ENCODE data around the gene PTH2. TPM values are rescaled to one million over a fixed set of nuclear protein-coding genes. Genes with fewer than 3 reads are reported as not detected.

PTH2 gene
- total RNA-seq, 1 experiment from 2014 or later: 1.0 TPM

DNA sequence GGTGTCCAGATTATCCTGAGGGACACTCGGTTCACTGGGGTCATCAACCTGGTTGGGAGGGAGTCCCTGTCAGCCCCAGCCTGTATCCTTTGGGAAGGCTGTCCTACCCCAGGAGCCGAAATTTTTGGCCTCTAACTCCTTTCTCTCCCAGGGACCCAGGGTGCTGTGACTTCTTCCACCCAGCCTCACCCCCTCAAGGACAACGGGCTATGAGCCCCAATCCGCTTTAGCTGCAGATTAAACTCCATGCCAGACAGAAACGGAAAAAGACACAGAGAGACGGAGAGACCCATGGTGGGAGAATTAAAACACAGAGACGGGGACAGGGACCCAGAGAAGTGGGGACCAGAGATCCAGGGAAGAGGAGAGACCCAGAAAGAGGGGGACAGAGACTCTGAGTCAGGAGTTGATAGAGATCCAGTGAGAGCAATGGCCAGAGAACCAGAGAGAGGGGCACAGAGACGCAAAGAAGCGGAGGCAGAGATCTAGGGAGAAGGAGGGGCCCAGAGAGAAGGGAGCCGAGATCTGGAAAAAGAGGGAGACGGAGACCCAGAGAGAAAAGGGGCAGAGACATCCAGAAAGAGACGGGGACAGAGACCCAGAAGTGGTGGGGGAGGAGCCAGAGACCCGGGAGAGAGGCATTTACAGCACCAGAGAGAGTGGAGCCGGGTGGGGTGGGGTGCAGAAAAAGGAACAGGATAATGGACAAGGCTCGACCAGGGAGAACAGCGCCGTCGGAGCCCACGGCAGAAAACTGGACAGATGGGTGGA, 17.4 kb upstream of the PTH2 start:
- DNase-seq (ENCODE audit: low spot score): no peak
- CTCF ChIA-PET: interaction anchor here (0.6 to 2.8 kb wide), 8 partner anchors 11 to 1673 kb away, joined by 4 to 34 read pairs (median 10); partner anchors contain the start of genes ALDH16A1, GFY and PIH1D1

DNA sequence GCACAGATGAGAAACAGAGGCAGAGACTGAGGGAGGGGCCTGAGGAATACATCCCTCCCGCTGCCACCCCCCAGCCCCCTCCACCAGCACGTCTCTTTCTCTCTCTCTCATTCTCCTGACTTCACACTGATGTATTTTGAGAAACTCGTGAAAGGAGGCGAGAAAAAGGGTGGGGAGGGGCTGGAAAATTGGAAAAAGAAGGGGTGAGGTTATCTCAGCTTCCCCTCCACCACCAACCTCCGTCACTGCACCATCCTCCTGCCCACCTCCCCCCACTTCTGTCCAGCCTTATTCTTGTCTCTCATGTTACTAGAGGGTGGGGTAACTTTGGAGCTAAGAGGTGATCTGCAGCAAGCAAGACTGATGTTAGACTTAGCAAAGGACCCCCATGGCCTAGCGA, 16.6 kb upstream of the PTH2 start:
- Mint-ChIP-seq H3K4me3 (no peak overlapping the region), H3K9me3 (peaks cover 7% of the 10 kb centered on the region), H3K27me3 (ENCODE audit: low read depth) (peaks cover 76% of the 10 kb centered on the region), H3K4me1 (peaks cover 36% of the 10 kb centered on the region), H3K36me3 (no peaks in the 10 kb centered on the region), H3K27ac (no peak overlapping the region)
- no peak for ATAC-seq
- TF ChIP-seq ZNF512 (CRISPR knock-in tag; IDR thresholded peaks at IDR 0.05; ENCODE audit: borderline replicate concordance) (no peak), ZNF219 (CRISPR knock-in tag; IDR thresholded peaks at IDR 0.05; ENCODE audit: borderline replicate concordance) (no peak), ERG (CRISPR knock-in tag; IDR thresholded peaks at IDR 0.05) (no peak), EMX1 (CRISPR knock-in tag; IDR thresholded peaks at IDR 0.05) (no peak), PRRX2 (CRISPR knock-in tag; IDR thresholded peaks at IDR 0.05) (no peak), STAT6 (CRISPR knock-in tag; conservative IDR thresholded peaks at IDR 0.05; ENCODE audit: low read depth) (no peak), ZNF232 (CRISPR knock-in tag; IDR thresholded peaks at IDR 0.05) (no peak), TEAD4 (CRISPR knock-in tag; IDR thresholded peaks at IDR 0.05) (no peak), ZNF138 (CRISPR knock-in tag; conservative IDR thresholded peaks at IDR 0.05) (no peak), FOXJ3 (CRISPR knock-in tag; IDR thresholded peaks at IDR 0.05; ENCODE audit: borderline replicate concordance) (no peak), CREM (CRISPR knock-in tag; IDR thresholded peaks at IDR 0.05) (no peak), MXD4 (CRISPR knock-in tag; IDR thresholded peaks at IDR 0.05; ENCODE audit: borderline replicate concordance) (no peak)
- TF ChIP-seq, protein P1, sequence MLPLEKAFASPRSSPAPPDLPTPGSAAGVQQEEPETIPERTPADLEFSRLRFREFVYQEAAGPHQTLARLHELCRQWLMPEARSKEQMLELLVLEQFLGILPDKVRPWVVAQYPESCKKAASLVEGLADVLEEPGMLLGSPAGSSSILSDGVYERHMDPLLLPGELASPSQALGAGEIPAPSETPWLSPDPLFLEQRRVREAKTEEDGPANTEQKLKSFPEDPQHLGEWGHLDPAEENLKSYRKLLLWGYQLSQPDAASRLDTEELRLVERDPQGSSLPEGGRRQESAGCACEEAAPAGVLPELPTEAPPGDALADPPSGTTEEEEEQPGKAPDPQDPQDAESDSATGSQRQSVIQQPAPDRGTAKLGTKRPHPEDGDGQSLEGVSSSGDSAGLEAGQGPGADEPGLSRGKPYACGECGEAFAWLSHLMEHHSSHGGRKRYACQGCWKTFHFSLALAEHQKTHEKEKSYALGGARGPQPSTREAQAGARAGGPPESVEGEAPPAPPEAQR (CRISPR knock-in tag; IDR thresholded peaks at IDR 0.05): no peak
- TF ChIP-seq, protein P2, sequence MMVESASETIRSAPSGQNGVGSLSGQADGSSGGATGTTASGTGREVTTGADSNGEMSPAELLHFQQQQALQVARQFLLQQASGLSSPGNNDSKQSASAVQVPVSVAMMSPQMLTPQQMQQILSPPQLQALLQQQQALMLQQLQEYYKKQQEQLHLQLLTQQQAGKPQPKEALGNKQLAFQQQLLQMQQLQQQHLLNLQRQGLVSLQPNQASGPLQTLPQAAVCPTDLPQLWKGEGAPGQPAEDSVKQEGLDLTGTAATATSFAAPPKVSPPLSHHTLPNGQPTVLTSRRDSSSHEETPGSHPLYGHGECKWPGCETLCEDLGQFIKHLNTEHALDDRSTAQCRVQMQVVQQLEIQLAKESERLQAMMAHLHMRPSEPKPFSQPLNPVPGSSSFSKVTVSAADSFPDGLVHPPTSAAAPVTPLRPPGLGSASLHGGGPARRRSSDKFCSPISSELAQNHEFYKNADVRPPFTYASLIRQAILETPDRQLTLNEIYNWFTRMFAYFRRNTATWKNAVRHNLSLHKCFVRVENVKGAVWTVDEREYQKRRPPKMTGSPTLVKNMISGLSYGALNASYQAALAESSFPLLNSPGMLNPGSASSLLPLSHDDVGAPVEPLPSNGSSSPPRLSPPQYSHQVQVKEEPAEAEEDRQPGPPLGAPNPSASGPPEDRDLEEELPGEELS (CRISPR knock-in tag; IDR thresholded peaks at IDR 0.05): no peak
- ChIA-PET CTCF (interaction anchor here (0.6 to 1.0 kb wide), 2 partner anchors 14 to 1673 kb away, joined by 3 to 4 read pairs; no protein-coding TSS in a partner anchor), POLR2A (no interaction called here)
- no peak for DNase-seq (ENCODE audit: low spot score)

More for the DNA sequence above, 17.4 kb upstream of the PTH2 start:
- POLR2A ChIA-PET: interaction anchor here (0.6 to 0.7 kb wide), 2 partner anchors 50 to 625 kb away, joined by 4 read pairs; no protein-coding TSS in a partner anchor
- peak overlapping the region; percentile 66 for H3K4me3 Mint-ChIP-seq
- TF ChIP-seq SP1 (CRISPR knock-in tag; conservative IDR thresholded peaks at IDR 0.05): 0 out of 2 replicates have a peak, but pooled peaks have one; percentile 7
- TF ChIP-seq RELA (CRISPR knock-in tag; IDR thresholded peaks at IDR 0.05; ENCODE audit: borderline replicate concordance): no peak
- no peak overlapping the region for H3K27ac Mint-ChIP-seq
- no peaks in the 10 kb centered on the region for H3K9me3 Mint-ChIP-seq
- H3K27me3 Mint-ChIP-seq (ENCODE audit: low read depth): peaks cover 68% of the 10 kb centered on the region
- peaks cover 32% of the 10 kb centered on the region for H3K4me1 Mint-ChIP-seq
- ATAC-seq: no peak
- no peaks in the 10 kb centered on the region for H3K36me3 Mint-ChIP-seq
